Gastrocnemius medialis (tissue), 4 donors: ENCODE measurements around the gene COL23A1.

Source experiments
- CTCF ChIP-seq, 5 experiments: fragments of 450-650 bp in 3 of 5; fragments of 200-600 bp in 2 of 5; sonication (generic) in 2 of 5; IDR thresholded peaks in 4 of 5; conservative IDR thresholded peaks in 1 of 5; 1 replicate in 4 of 5; 2 replicates in 1 of 5; pipeline ENCODE4 v1.5.1; 2016 to 2019; ENCODE audit warnings: antibody characterized with exemption in 5 of 5, mild to moderate bottlenecking in 3 of 5, moderate library complexity in 3 of 5
- POLR2A ChIP-seq, 2 donors: fragments of 450-650 bp; IDR thresholded peaks; one replicate each; pipeline ENCODE4 v1.6.1; 2017; ENCODE audit warnings: antibody characterized with exemption in 2 of 2, mild to moderate bottlenecking in 2 of 2, moderate library complexity in 2 of 2

GRCh38 chr5:178327446-178327845 lies 262.7 kb downstream of the COL23A1 start:
- TF ChIP-seq CTCF (IDR thresholded peaks at IDR 0.05 in 4 of 5, conservative IDR thresholded peaks at IDR 0.05 in 1 of 5), result no peak
- TF ChIP-seq POLR2A (IDR thresholded peaks at IDR 0.05), result no peak
